K562 (cell line): ENCODE results near the gene SLC39A7. TPM values are rescaled to one million over a fixed set of nuclear protein-coding genes. Genes with fewer than 3 reads are reported as not detected.

Experiments
- CHCHD3 ChIP-seq: fragments of 250-450 bp; sonication (Bioruptor Pico); IDR thresholded peaks from 2 replicates; pipeline ENCODE4 v2.1.2; 2022; ENCODE audit warnings: mild to moderate bottlenecking
- DIDO1 ChIP-seq: fragments of 450-650 bp; IDR thresholded peaks from 2 replicates; pipeline ENCODE4 v1.6.1; 2016; ENCODE audit warnings: low read depth, missing biosample characterization, missing genetic modification characterization
- GABPA ChIP-seq: fragments of 200-800 bp; sonication (Bioruptor generic); conservative IDR thresholded peaks from 2 replicates; pipeline ENCODE4 v1.6.1; 2016; ENCODE audit warnings: low read depth, missing genetic modification characterization, missing compliant biosample characterization
- MED1 ChIP-seq: sonication (generic); formaldehyde crosslinking; IDR thresholded peaks from 2 replicates; pipeline ENCODE4 v1.8.1; 2023; ENCODE audit warnings: missing genetic modification reagents, borderline replicate concordance
- SMAD3 ChIP-seq: fragments of 450-650 bp; formaldehyde crosslinking; conservative IDR thresholded peaks from 2 replicates; pipeline ENCODE4 v1.4.0; 2020; ENCODE audit warnings: mild to moderate bottlenecking
- STAG1 ChIP-seq: sonication (generic); formaldehyde crosslinking; IDR thresholded peaks from 2 replicates; pipeline ENCODE4 v1.5.0; 2020; ENCODE audit warnings: missing genetic modification reagents, borderline replicate concordance
- TGIF2 ChIP-seq: sonication (generic); formaldehyde crosslinking; IDR thresholded peaks from 2 replicates; pipeline ENCODE4 v1.8.1; 2022; ENCODE audit warnings: mild to moderate bottlenecking, missing genetic modification reagents, moderate library complexity
- U2AF2 ChIP-seq: fragments of 200-400 bp; formaldehyde crosslinking; optimal IDR thresholded peaks from 2 replicates; pipeline ENCODE3; 2017; ENCODE audit warnings: low read depth, mild to moderate bottlenecking, low read length
- YY1 ChIP-seq, 3 experiments: IDR thresholded peaks; 2 replicates each; pipeline ENCODE4 v1.6.1; 2011; ENCODE audit warnings: low read length in 2 of 3, mild to moderate bottlenecking in 2 of 3, moderate library complexity in 2 of 3, borderline replicate concordance in 1 of 3, control low read depth in 1 of 3, low read depth in 1 of 3; ENCODE audit not compliant: insufficient read depth in 3 of 3, insufficient replicate concordance in 2 of 3, control insufficient read depth in 1 of 3, insufficient read length in 1 of 3; ENCODE audit errors: extremely low read depth in 1 of 3
- ZNF184 ChIP-seq: sonication (generic); formaldehyde crosslinking; IDR thresholded peaks from 2 replicates; pipeline ENCODE4 v1.5.0; 2020; ENCODE audit warnings: missing genetic modification reagents
- ZNF232 ChIP-seq: sonication (generic); formaldehyde crosslinking; IDR thresholded peaks from 2 replicates; pipeline ENCODE4 v1.8.0; 2022; ENCODE audit warnings: mild to moderate bottlenecking, missing genetic modification reagents
- ZNF311 ChIP-seq: fragments of 250-450 bp; sonication (Bioruptor Pico); IDR thresholded peaks from 2 replicates; pipeline ENCODE4 v1.4.0; 2020; ENCODE audit warnings: mild to moderate bottlenecking, moderate library complexity
- polyA plus RNA-seq, 8 experiments: library from polyadenylated mRNA; depleted of rRNA in 4 of 8; stranded (reverse) in 5 of 8; unstranded in 3 of 8; fragments of >200 nt; fragmentation: Nextera tagmentation in 2 of 8; fragmentation: Illumina TruSeq in 1 of 8; extraction: Ambion mirVana in 2 of 8; extraction: Trizol in 1 of 8; gene quantifications; 2 replicates each; pipeline versions ENCODE4 v1.2.1 to v1.2.3, GENCODE V29; 2011 to 2014; ENCODE audit warnings: inconsistent platforms in 1 of 8, missing spikeins in 1 of 8
- total RNA-seq, 7 experiments: library from RNA; depleted of rRNA in 6 of 7; stranded (reverse); fragments of >200 nt in 6 of 7; fragmentation: Illumina TruSeq in 2 of 7; extraction: Trizol in 2 of 7; gene quantifications; 2 replicates each; pipeline versions ENCODE4 v1.2.1 to v1.2.3, GENCODE V29; 2011 to 2021; ENCODE audit warnings: low replicate concordance in 1 of 7
- TF ChIP-seq, protein P1 (sequence below): sonication (generic); formaldehyde crosslinking; IDR thresholded peaks from 2 replicates; pipeline ENCODE4 v1.8.0; 2022; ENCODE audit warnings: mild to moderate bottlenecking, low read depth, missing genetic modification reagents
- TF ChIP-seq, protein P2 (sequence below): fragments of 250-450 bp; sonication (Bioruptor Pico); IDR thresholded peaks from 2 replicates; pipeline ENCODE4 v1.5.0; 2021
- TF ChIP-seq, protein P3 (sequence below), 2 experiments: fragments of 200-800 bp in 1 of 2; sonication (Bioruptor generic) in 1 of 2; sonication (generic) in 1 of 2; formaldehyde crosslinking in 1 of 2; IDR thresholded peaks in 1 of 2; conservative IDR thresholded peaks in 1 of 2; 2 replicates each; pipeline versions ENCODE4 v1.5.0 to v1.6.1; 2016 to 2020; ENCODE audit warnings: missing compliant biosample characterization in 1 of 2, missing genetic modification characterization in 1 of 2, missing genetic modification reagents in 1 of 2

SLC39A7 gene
- total and polyA plus RNA-seq, 9 of the 15 experiments (the other 6 are each of a cell fraction or from before 2014, with no cell fraction given): 21.7 to 169 (median 121) TPM

DNA sequence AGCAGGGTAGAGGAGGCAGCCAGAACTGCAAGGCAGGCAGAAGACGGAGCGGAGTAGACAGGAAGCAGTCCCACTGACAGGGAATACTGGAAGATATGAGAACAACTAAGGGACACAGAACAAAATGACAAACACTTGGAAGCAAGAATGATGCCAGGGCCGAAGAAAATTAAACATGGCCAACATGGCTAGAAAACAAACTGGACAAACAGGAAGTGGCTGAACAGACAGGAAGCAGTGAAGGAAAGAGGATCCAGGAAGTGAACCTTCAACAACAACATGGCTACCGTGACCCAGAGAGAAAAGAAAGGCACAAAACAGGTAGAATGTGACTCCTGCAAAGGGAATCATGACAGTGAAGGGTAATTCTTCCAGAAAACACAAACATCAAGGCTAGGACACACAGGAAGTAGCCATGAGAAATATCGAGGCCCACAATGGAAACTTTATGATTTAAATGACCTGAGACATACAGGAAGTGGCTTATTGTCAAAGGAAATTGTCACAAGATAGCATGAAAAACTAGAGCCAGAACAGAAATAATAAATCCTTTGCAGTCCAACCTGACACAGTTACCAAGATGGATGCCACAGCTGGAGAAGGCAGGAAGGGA, 17.5 kb upstream of the SLC39A7 start (continued):
- TF ChIP-seq, protein P1, sequence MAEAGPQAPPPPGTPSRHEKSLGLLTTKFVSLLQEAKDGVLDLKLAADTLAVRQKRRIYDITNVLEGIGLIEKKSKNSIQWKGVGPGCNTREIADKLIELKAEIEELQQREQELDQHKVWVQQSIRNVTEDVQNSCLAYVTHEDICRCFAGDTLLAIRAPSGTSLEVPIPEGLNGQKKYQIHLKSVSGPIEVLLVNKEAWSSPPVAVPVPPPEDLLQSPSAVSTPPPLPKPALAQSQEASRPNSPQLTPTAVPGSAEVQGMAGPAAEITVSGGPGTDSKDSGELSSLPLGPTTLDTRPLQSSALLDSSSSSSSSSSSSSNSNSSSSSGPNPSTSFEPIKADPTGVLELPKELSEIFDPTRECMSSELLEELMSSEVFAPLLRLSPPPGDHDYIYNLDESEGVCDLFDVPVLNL (CRISPR knock-in tag): no peak
- no peak for TF ChIP-seq ZNF184
- TF ChIP-seq, protein P2, sequence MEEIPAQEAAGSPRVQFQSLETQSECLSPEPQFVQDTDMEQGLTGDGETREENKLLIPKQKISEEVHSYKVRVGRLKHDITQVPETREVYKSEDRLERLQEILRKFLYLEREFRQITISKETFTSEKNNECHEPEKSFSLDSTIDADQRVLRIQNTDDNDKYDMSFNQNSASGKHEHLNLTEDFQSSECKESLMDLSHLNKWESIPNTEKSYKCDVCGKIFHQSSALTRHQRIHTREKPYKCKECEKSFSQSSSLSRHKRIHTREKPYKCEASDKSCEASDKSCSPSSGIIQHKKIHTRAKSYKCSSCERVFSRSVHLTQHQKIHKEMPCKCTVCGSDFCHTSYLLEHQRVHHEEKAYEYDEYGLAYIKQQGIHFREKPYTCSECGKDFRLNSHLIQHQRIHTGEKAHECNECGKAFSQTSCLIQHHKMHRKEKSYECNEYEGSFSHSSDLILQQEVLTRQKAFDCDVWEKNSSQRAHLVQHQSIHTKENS (CRISPR knock-in tag): no peak
- 0 out of 2 replicates have a peak, but pooled peaks have one; percentile 26 for TF ChIP-seq DIDO1 (tag)
- no peak for TF ChIP-seq CHCHD3 (CRISPR knock-in tag)
- no peak for TF ChIP-seq SMAD3 (CRISPR knock-in tag)
- no peak for TF ChIP-seq STAG1 (CRISPR knock-in tag)
- TF ChIP-seq GABPA: peak; percentile 89
- TF ChIP-seq YY1 (IDR thresholded peaks at IDR 0.05; ENCODE audit: borderline replicate concordance in 1 of 3, control insufficient read depth in 1 of 3, extremely low read depth in 1 of 3, insufficient read depth in 3 of 3, insufficient read length in 1 of 3, insufficient replicate concordance in 2 of 3, low read depth in 1 of 3, low read length in 2 of 3): peak in 2 of 3 experiments; percentile 27 to 88
- TF ChIP-seq, protein P3, sequence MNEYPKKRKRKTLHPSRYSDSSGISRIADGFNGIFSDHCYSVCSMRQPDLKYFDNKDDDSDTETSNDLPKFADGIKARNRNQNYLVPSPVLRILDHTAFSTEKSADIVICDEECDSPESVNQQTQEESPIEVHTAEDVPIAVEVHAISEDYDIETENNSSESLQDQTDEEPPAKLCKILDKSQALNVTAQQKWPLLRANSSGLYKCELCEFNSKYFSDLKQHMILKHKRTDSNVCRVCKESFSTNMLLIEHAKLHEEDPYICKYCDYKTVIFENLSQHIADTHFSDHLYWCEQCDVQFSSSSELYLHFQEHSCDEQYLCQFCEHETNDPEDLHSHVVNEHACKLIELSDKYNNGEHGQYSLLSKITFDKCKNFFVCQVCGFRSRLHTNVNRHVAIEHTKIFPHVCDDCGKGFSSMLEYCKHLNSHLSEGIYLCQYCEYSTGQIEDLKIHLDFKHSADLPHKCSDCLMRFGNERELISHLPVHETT (CRISPR knock-in tag; conservative IDR thresholded peaks at IDR 0.05 in 1 of 2, IDR thresholded peaks at IDR 0.05 in 1 of 2): peak in 1 of 2 experiments; percentile 24; a peak in 1 of 4 replicates
- no peak for TF ChIP-seq ZNF232
- TF ChIP-seq MED1 (CRISPR knock-in tag): no peak
- 0 out of 2 replicates have a peak, but pooled peaks have one; percentile 33 for TF ChIP-seq ZNF311
- no peak for TF ChIP-seq U2AF2
- TF ChIP-seq TGIF2 (CRISPR knock-in tag): no peak
